H9 (cell line): ENCODE measurements around the gene ATP12A. TPM values are rescaled to one million over a fixed set of nuclear protein-coding genes. Genes with fewer than 3 reads are reported as not detected.

Source experiments
- DNase-seq: peaks from one replicate; pipeline ENCODE4 v3.0.0-alpha.2; 2017
- H2AFZ ChIP-seq: one replicate; pipeline ENCODE4 v1.6.1; 2013; ENCODE audit warnings: mild to moderate bottlenecking, low read length, control low read depth, moderate library complexity
- H2AK5ac ChIP-seq: 2 replicates; pipeline ENCODE4 v1.6.1; 2013; ENCODE audit warnings: low read length, control low read depth, mixed read lengths; ENCODE audit not compliant: insufficient read length
- H2BK120ac ChIP-seq: one replicate; pipeline ENCODE4 v1.6.1; 2013; ENCODE audit warnings: low read depth, mild to moderate bottlenecking, low read length, control low read depth, inconsistent platforms; ENCODE audit not compliant: poor library complexity, severe bottlenecking
- H2BK12ac ChIP-seq: 2 replicates; pipeline ENCODE4 v1.6.1; 2013; ENCODE audit warnings: low read length, control low read depth, mixed read lengths, low read depth; ENCODE audit not compliant: insufficient read length
- H2BK15ac ChIP-seq: 2 replicates; pipeline ENCODE4 v1.6.1; 2013; ENCODE audit warnings: low read depth, low read length, control low read depth
- H2BK20ac ChIP-seq: one replicate; pipeline ENCODE4 v1.6.1; 2013; ENCODE audit warnings: low read depth, mild to moderate bottlenecking, low read length, control low read depth, inconsistent platforms; ENCODE audit not compliant: poor library complexity, severe bottlenecking
- H2BK5ac ChIP-seq: 2 replicates; pipeline ENCODE4 v1.6.1; 2013; ENCODE audit warnings: low read length, control low read depth, mixed read lengths; ENCODE audit not compliant: insufficient read length
- H3K14ac ChIP-seq: 2 replicates; pipeline ENCODE4 v1.6.1; 2013; ENCODE audit warnings: low read length, control low read depth; ENCODE audit not compliant: insufficient read depth
- H3K18ac ChIP-seq: 2 replicates; pipeline ENCODE4 v1.6.1; 2013; ENCODE audit warnings: low read depth, mild to moderate bottlenecking, mixed read lengths, low read length, control low read depth; ENCODE audit not compliant: insufficient read length
- H3K23ac ChIP-seq: 2 replicates; pipeline ENCODE4 v1.6.1; 2013; ENCODE audit warnings: low read length, control low read depth, mixed read lengths, low read depth; ENCODE audit not compliant: insufficient read length
- H3K23me2 ChIP-seq: 2 replicates; pipeline ENCODE4 v1.6.1; 2013; ENCODE audit warnings: low read depth, mild to moderate bottlenecking, mixed read lengths, low read length, control low read depth; ENCODE audit not compliant: insufficient read length, poor library complexity, severe bottlenecking
- H3K27ac ChIP-seq: 2 replicates; pipeline ENCODE4 v1.5.1; 2013; ENCODE audit warnings: low read length, control low read depth, mixed read lengths, low read depth; ENCODE audit not compliant: insufficient read length
- H3K27me3 ChIP-seq: 2 replicates; pipeline ENCODE4 v1.6.1; 2013; ENCODE audit warnings: low read length, control low read depth, inconsistent platforms; ENCODE audit not compliant: insufficient read depth
- H3K4ac ChIP-seq: 2 replicates; pipeline ENCODE4 v1.6.1; 2013; ENCODE audit warnings: low read depth, mild to moderate bottlenecking, control low read depth, inconsistent platforms, low read length, moderate library complexity
- H3K4me1 ChIP-seq: 2 replicates; pipeline ENCODE4 v1.6.1; 2013; ENCODE audit warnings: low read length, control low read depth, inconsistent platforms; ENCODE audit not compliant: insufficient read depth
- H3K4me2 ChIP-seq: 2 replicates; pipeline ENCODE4 v1.6.1; 2013; ENCODE audit warnings: low read length, control low read depth, mixed read lengths; ENCODE audit not compliant: insufficient read length, insufficient read depth
- H3K56ac ChIP-seq: 2 replicates; pipeline ENCODE4 v1.6.1; 2013; ENCODE audit warnings: low read depth, mild to moderate bottlenecking, mixed read lengths, low read length, control low read depth; ENCODE audit not compliant: insufficient read length
- H3K79me1 ChIP-seq: 2 replicates; pipeline ENCODE4 v1.6.1; 2013; ENCODE audit warnings: low read depth, mild to moderate bottlenecking, moderate library complexity, low read length, control low read depth, inconsistent platforms; ENCODE audit not compliant: insufficient read depth, poor library complexity, severe bottlenecking
- H3K79me2 ChIP-seq: 2 replicates; pipeline ENCODE4 v1.6.1; 2013; ENCODE audit warnings: low read length, control low read depth, inconsistent platforms; ENCODE audit not compliant: insufficient read depth
- H3K9ac ChIP-seq: 2 replicates; pipeline ENCODE4 v1.6.1; 2013; ENCODE audit warnings: low read length, control low read depth, mixed read lengths; ENCODE audit not compliant: insufficient read length; ENCODE audit errors: extremely low read depth
- H3K9me3 ChIP-seq: one replicate; pipeline ENCODE4 v1.6.1; 2013; ENCODE audit warnings: low read depth, low read length, inconsistent platforms; ENCODE audit not compliant: control insufficient read depth
- H3T11ph ChIP-seq: one replicate; pipeline ENCODE4 v1.6.1; 2013; ENCODE audit warnings: mild to moderate bottlenecking, low read length, control low read depth, inconsistent platforms
- H4K20me1 ChIP-seq: one replicate; pipeline ENCODE4 v1.6.1; 2013; ENCODE audit not compliant: control insufficient read depth, insufficient read length, insufficient read depth
- H4K5ac ChIP-seq: 2 replicates; pipeline ENCODE4 v1.6.1; 2013; ENCODE audit warnings: low read depth, mild to moderate bottlenecking, mixed read lengths, low read length, control low read depth; ENCODE audit not compliant: insufficient read length
- H4K8ac ChIP-seq: replicated peaks from 2 replicates; pipeline ENCODE4 v1.6.1; 2013; ENCODE audit warnings: low read length, control low read depth, mixed read lengths, low read depth; ENCODE audit not compliant: insufficient read length
- H4K91ac ChIP-seq: 2 replicates; pipeline ENCODE4 v1.6.1; 2013; ENCODE audit warnings: low read depth, mild to moderate bottlenecking, moderate library complexity, mixed read lengths, low read length, control low read depth; ENCODE audit not compliant: insufficient read length
- H3K27ac Mint-ChIP-seq, 3 experiments: 2 replicates in 2 of 3; 3 replicates in 1 of 3; pipeline ENCODE4 v1.8.0; 2020 to 2021; ENCODE audit warnings: mixed read lengths in 3 of 3, mild to moderate bottlenecking in 1 of 3, moderate library complexity in 1 of 3
- H3K27me3 Mint-ChIP-seq: 2 replicates; pipeline ENCODE4 v1.8.0; 2021; ENCODE audit warnings: low read depth, mild to moderate bottlenecking, moderate library complexity, mixed read lengths
- H3K36me3 Mint-ChIP-seq, 3 experiments: 2 replicates in 2 of 3; 3 replicates in 1 of 3; pipeline ENCODE4 v1.8.0; 2020 to 2021; ENCODE audit warnings: low read depth in 3 of 3, mixed read lengths in 3 of 3; ENCODE audit not compliant: insufficient read depth in 1 of 3
- H3K4me1 Mint-ChIP-seq, 2 experiments: 2 replicates each; pipeline ENCODE4 v1.8.0; 2020; ENCODE audit warnings: mixed read lengths in 2 of 2
- H3K4me3 Mint-ChIP-seq, 2 experiments: 2 replicates in 1 of 2; 3 replicates in 1 of 2; pipeline ENCODE4 v1.8.0; 2020 to 2021; ENCODE audit warnings: mild to moderate bottlenecking in 2 of 2, mixed read lengths in 2 of 2, moderate library complexity in 1 of 2
- H3K9me3 Mint-ChIP-seq, 2 experiments: 2 replicates in 1 of 2; 3 replicates in 1 of 2; pipeline ENCODE4 v1.8.0; 2020; ENCODE audit warnings: mild to moderate bottlenecking in 2 of 2, mixed read lengths in 2 of 2, moderate library complexity in 1 of 2
- WGBS: extraction: QIAGEN DNeasy Blood & Tissue Kit; methylation state at CpG from one replicate; pipeline ENCODE4 v1.1.7; 2013; ENCODE audit warnings: missing lambda C conversion rate, low lambda C conversion rate, mixed read lengths; ENCODE audit not compliant: insufficient read length; ENCODE audit errors: extremely low coverage; 5-methylcytosine and 5-hydroxymethylcytosine counted together
- total RNA-seq: library from RNA; stranded (reverse); gene quantifications from 2 replicates; pipeline ENCODE4 v1.2.1, GENCODE V29; 2021
- TF ChIP-seq, protein P1 (sequence below): fragments of 200-600 bp; sonication (generic); conservative IDR thresholded peaks from 3 replicates; pipeline ENCODE4 v1.8.0; 2021; ENCODE audit warnings: antibody characterized with exemption, mild to moderate bottlenecking

Gene ATP12A
- total RNA-seq, 1 experiment from 2014 or later: 0.94 TPM

DNA sequence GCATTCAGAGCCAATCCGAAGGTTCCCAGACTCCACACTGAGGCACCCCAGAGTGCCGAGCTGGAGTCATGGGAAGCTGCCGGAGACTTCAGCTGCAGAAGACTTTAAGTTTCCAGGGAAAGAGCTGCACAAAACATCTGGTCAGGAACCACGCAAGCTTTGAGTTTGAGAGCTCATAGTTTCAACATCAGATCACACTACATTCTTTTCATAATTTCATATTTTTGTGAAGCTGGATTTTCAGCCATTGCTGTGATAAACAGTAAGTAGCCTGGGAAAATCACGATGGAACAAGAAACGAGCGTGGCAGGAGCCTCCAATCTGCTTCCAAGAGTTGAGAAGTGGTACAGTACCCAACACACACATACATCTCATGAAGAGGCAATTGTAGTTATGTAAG, 25.5 kb upstream of the ATP12A start:
- Mint-ChIP-seq H3K4me1 (peaks cover 9% of the 10 kb centered on the region in 2 experiments), H3K36me3 (no peaks in the 10 kb centered on the region), H3K4me3 (no peak overlapping the region), H3K9me3 (no peaks in the 10 kb centered on the region; a peak in 1 of 5 replicates), H3K27me3 (peaks cover 3% of the 10 kb centered on the region; the same call in 1 of the 2 replicates), H3K27ac (no peak overlapping the region)
- Histone ChIP-seq H3K14ac (no peak overlapping the region), H3K27me3 (no peaks in the 10 kb centered on the region), H3K9me3 (no peaks in the 10 kb centered on the region), H2AK5ac (no peak overlapping the region), H3K56ac (no peak overlapping the region), H2BK5ac (no peak overlapping the region), H3K23ac (no peak overlapping the region), H3T11ph (no peak overlapping the region), H3K4ac (no peak overlapping the region), H4K5ac (no peak overlapping the region), H2AFZ (no peak overlapping the region), H3K79me2 (no peaks in the 10 kb centered on the region), H3K79me1 (no peaks in the 10 kb centered on the region), H3K4me1 (no peaks in the 10 kb centered on the region), H2BK20ac (peak overlapping the region; percentile 26), H2BK15ac (no peak overlapping the region), H4K8ac (no peak overlapping the region), H3K9ac (no peak overlapping the region), H3K4me2 (no peak overlapping the region), H3K23me2 (no peaks in the 10 kb centered on the region), H2BK120ac (no peak overlapping the region), H3K18ac (no peak overlapping the region), H2BK12ac (no peak overlapping the region), H4K91ac (no peak overlapping the region), H4K20me1 (no peaks in the 10 kb centered on the region), H3K27ac (no peak overlapping the region)
- DNase-seq: no peak
- TF ChIP-seq, protein P1, sequence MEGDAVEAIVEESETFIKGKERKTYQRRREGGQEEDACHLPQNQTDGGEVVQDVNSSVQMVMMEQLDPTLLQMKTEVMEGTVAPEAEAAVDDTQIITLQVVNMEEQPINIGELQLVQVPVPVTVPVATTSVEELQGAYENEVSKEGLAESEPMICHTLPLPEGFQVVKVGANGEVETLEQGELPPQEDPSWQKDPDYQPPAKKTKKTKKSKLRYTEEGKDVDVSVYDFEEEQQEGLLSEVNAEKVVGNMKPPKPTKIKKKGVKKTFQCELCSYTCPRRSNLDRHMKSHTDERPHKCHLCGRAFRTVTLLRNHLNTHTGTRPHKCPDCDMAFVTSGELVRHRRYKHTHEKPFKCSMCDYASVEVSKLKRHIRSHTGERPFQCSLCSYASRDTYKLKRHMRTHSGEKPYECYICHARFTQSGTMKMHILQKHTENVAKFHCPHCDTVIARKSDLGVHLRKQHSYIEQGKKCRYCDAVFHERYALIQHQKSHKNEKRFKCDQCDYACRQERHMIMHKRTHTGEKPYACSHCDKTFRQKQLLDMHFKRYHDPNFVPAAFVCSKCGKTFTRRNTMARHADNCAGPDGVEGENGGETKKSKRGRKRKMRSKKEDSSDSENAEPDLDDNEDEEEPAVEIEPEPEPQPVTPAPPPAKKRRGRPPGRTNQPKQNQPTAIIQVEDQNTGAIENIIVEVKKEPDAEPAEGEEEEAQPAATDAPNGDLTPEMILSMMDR: no peak
- no CpG with 5 or more reads among the region's 7 CpGs for WGBS
